Activated T-cell treated with anti-CD3 and anti-CD28 coated beads for 24 hours (primary cell): ENCODE data around the gene RAPSN.
A peak's percentile ranks its signal among the peaks of the same experiment; 100 is the strongest.

Experiments used
- DNase-seq: peaks from one replicate; pipeline ENCODE4 v3.0.0-alpha.2; 2020; ENCODE audit warnings: low read depth

The RAPSN gene

DNA sequence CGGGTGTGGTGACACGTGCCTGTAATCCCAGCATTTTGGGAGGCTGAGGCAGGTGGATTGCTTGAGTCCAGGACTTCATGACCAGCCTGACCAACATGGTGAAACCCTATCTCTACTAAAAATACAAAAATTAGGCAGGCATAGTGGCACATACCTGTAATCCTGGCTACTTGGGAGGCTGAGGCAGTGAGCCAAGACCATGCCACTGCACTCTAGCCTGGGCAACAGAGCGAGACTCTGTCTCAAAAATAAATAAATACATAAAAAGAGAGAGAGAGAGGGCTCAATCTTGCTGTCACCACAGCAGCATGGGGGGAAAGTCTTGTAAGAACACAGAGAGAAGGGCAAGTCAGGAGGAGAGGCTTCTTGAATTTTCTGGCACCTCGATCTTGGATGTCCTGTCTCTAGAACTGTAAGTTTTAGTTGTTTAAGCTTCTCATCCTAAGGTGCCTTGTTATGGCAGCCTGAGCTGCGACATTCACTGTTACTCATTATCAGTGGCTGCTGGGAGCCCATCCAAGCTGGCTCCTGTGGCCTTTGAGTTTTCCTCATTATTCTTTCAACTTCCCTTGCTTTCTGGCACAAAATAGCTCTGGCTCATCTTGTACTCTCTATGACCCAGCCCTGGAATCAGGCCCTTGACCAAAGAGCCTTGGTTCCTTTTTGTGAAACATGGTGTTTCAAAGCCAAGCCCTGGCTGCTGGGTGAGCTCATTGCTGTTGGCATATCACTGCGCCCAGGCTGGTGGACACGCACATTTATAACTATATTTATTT lies 14.7 kb downstream of the RAPSN start:
- no peak for DNase-seq

DNA sequence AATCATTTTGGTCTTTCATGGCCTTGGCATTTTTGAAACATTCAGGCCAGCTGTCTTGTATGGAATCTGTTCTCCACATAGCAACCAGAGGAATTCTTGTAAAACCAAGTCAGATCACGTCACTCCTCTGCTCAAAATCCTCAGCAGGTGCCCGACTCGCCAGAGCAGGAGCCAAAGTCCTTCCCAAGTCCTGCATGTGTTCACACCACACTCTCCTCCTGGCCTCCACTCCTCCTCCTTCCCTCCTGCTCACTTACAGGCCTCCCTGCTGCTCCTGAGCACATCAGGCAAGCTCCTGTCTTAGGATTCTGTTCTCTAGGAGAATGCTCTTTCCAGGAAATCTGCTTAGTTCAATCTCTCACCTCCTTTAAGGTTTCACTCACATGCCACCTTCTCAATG lies 15.8 kb downstream of the RAPSN start:
- no peak for DNase-seq

DNA sequence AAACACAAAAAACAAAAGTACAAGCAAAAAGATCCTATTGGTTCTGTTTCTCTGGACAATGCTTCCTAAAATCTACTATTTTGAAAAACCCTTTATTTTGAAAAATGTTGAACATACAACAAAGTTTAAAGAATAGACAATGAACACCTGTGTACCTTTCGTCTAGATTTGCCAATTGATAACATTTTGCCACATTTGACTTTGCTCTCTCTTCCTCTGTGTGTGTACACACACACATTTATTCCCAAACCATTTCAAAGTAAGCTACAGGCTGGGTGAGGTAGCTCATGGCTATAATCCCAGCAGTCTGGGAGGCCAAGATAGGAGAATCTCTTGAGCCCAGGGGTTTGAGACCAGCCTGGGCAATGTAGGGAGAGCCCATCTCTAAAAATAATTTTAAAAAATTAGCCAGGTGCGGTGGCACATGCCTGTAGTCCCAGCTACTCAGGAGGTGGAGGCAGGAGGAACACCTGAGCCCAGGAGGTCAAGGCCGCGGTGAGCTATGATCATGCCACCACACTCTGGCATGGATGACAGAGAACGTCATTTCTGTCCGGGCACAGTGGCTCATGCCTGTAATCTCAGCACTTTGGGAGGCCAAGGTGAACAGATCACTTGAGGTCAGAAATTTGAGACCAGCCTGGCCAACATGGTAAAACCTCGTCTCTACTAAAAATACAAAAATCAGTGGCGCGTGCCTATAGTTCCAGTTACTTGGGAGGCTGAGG lies 17.4 kb downstream of the RAPSN start:
- DNase-seq = no peak

DNA sequence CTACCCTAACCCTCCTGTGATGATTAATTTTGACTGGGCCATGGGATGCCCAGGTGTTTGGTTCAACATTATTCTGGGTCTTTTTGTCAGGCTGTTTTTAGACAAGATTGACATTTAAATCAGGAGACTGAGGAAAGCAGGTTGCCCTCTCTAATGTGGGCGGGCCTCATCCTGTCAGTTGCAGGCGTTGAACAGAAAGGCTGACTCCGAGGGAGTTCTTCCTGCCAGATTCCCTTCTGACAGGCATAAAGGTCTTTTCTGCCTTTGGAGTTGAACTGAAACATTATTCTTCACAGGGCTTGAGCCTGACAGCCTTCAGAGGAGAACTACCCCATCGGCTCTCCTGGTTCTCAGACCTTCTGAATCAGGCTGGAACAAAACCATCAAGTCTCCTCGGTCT lies 18.4 kb downstream of the RAPSN start:
- no peak for DNase-seq

DNA sequence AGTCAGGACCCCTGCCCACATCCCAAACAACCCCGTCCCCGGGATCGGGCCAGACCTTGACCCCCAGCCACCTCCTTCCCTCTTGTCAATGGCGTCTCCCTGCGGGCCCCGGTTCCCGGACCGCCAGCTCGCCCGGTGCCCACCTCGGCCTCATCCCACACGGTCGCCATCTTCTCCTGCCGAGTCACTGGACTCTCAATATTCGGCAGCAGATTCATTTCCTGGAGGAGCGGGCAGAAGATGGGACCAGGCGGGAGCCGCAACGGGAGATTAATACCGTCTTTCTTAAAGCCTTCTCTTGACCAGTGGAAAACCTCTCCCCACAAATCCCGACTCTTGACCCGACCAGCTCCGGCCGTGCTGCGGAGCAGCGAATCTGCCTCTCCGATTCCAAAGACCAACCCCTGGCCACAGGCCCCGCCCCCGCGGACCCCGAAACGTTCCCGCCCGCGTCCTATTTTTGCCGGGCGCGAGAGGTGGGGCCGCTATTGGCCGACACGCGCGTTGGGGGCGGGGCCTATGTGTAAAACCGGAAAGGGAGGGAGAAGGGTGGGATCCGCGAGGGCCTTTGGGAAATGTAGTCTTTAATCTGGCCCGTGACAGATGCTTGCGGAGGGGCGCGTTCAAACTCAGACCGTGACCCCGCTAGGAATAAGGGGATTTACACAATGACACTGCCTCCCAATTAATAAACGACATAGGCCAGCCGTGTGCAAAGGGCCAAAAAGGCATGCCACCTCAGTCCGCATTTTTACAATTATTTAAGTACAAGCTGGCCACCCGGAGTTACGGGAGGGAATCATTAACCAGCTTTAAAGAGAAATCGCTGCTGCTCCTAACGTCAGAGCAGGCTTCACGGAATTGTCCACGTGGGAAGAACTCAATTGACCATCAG lies 22.6 kb downstream of the RAPSN start, which contains the start of gene PSMC3:
Gene PSMC3, minus strand, starts transcription at position 378 of the 895 bp plus-strand sequence. Its CDS starts 160 bp downstream, at position 218.
- peak; percentile 99 for DNase-seq

DNA sequence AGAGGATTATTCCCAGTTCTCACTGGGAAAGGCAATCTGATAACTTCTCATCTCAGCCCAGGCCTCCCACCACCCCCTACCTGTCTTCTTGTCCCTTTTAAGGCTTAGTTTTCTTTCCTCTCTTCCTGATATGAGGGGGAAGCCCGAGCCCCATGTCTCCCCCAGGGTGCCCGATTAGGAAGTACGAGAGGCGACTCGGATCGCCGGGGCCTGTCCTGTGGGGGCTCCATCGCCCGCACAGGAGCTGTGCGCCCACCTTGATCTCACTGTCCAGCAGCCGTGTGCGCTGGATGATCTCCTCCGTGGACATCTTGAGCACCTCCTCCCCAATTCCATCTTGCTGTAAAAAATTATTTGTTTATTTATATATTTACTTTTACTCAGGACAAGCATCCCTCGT lies 23.3 kb downstream of the RAPSN start:
- no peak for DNase-seq

DNA sequence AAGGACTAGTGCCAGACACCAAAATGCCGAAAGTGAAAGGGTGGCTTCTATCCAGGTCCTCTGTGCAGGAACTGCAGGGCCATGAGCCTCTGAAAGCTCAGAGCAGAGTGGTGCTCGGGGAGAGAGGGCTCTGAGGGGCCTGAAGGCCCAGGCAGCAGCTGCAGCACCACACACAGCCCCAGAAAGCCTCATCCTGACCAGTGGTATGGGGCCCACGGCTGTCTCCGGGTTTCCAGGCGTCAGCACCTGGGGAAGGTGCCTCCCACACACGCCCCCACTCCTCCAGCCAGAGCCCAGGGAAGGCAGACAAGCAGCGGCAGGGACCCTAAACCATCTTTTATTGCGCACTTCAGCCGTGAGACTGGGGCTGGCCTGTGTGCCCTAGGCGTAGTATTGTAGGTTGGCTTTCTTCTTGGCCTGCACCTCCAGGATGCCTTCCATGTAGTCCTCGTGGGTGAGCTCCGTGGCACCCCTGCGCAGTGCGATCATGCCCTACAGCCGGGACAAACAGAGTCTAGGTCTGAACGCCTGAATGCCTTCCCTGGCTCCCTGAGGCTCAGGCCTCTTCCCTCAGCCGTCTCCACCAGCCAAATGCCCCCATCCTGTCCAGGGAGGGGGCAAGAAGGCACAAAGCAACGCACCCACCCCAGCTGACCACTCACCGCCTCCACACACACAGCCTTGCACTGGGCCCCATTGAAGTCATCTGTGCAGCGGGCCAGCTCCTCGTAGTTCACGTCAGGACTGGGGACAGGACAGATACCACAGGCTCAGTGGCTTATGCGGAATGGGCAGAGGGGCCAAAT lies 30.3 kb downstream of the RAPSN start:
- DNase-seq = no peak

DNA sequence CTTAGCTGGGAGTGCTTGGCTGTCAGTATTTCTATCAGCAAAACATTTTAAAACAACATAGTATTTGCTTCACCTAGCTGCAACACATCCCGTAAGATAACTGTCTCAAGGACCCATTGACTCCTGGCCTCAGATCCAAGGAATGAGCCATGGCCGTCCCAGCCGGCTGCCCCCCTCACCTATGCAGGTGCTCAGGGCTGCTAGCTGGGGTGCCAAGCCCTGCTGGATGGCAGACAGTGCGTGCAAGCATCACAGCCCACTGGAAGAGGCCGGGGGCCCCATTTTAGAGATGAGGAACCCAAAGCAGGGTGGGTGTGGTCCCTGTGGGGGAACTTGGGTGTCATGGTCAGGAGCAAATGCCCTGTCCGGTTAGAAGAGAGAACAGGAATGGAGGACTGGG lies 31.2 kb downstream of the RAPSN start:
- DNase-seq = no peak

DNA sequence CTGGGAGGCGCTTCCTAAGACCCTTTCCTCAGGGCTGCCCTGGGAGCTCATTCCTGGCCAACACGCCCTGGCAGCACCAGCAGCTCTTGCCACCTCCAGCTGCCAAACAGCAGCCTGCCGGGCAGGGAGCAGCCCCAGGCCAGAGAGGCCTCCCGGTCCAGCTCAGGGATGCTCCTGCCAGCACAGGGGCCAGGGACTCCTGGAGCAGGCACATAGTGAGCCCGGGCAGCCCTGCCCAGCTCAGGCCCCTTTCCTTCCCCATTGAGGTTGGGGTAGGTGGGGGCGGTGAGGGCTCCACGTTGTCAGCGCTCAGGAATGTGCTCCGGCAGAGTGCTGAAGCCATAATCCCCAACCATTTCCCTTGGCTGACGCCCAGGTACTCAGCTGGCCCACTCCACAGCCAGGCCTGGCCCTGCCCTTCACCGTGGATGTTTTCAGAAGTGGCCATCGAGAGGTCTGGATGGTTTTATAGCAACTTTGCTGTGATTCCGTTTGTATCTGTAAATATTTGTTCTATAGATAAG lies 32.9 kb downstream of the RAPSN start:
- DNase-seq = no peak

DNA sequence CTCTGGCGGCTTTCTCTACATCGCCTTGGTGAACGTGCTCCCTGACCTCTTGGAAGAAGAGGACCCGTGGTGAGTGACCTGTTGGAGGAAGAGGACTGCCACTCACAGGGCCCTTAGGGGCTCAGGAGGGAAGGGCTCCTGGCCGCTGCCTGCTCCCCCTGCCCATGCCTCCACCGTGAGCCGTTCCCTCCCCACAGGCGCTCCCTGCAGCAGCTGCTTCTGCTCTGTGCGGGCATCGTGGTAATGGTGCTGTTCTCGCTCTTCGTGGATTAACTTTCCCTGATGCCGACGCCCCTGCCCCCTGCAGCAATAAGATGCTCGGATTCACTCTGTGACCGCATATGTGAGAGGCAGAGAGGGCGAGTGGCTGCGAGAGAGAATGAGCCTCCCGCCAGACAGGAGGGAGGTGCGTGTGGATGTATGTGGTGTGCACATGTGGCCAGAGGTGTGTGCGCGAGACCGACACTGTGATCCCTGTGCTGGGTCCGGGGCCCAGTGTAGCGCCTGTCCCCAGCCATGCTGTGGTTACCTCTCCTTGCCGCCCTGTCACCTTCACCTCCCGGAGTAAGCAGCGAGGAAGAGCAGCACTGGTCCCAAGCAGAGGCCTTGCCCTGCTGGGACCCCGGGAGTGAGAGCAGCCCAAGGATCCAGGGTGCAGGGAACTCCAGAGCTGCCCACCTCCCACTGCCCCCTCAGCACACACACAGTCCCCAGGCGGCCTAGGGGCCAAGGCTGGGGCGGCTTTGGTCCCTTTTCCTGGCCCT lies 33.7 kb downstream of the RAPSN start:
- no peak for DNase-seq

DNA sequence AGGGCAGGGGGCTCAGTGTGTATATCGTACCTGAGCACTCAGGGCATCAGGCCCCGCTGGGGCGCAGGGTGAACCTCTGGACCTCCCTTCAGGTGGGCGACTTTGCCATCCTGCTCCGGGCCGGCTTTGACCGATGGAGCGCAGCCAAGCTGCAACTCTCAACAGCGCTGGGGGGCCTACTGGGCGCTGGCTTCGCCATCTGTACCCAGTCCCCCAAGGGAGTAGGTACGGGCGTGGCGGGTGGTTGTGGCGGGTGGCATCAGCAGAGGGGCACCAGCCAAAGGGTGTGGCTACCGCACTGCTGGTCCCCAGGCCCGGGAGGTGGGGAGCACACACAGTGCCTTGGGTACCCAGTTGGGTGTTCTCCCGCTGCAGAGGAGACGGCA lies 34.3 kb downstream of the RAPSN start:
- no peak for DNase-seq

DNA sequence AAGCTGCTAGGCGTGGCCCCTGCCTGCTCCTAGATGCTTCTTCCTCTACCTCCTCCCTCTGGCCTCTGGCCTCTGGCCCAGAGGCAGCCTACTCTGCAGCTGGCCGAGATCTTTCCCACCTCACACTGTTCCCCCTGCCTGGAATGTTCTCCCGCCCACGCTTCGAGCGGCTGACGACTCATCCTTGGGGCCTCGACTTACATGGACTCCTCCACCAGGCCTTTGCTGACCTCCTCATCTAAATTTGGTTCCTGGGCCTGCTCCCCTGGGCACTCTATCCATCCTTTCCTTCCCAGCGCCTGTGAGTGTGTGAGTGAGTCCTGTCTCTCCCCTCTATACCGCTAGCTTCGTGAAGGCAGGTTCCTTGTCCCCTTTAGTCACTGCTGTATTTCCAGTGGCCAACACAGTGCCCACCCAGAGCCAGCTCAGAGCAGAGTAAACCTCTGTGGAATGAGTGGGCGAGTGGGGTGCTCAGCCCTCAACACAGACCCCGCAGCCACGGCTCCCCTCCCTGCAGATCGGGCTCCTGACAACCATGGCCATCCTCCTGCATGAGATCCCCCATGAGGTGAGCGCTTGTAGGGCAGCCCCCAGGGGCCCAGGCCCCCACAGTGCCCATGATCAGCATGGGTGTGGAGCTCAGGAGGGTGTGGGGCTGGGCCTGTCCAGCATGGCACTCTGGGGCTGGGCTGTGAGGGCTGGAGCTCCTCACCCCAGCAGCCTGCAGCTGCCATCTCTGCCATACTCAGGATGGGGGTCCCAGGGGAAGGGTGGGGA lies 34.8 kb downstream of the RAPSN start:
- no peak for DNase-seq

DNA sequence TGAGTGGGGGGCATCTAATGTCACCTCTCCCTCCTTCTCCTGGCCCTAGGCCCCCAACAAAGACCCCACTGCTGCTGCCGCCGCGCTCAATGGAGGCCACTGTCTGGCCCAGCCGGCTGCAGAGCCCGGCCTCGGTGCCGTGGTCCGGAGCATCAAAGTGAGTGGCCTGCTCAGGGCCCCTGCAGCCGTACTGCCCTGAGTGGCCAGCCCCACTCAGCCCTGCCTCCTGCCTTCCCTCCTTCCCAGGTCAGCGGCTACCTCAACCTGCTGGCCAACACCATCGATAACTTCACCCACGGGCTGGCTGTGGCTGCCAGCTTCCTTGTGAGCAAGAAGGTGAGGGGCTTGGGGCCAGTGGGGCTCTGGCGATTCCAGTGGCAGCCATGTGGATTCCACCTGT lies 35.6 kb downstream of the RAPSN start:
- no peak for DNase-seq

DNA sequence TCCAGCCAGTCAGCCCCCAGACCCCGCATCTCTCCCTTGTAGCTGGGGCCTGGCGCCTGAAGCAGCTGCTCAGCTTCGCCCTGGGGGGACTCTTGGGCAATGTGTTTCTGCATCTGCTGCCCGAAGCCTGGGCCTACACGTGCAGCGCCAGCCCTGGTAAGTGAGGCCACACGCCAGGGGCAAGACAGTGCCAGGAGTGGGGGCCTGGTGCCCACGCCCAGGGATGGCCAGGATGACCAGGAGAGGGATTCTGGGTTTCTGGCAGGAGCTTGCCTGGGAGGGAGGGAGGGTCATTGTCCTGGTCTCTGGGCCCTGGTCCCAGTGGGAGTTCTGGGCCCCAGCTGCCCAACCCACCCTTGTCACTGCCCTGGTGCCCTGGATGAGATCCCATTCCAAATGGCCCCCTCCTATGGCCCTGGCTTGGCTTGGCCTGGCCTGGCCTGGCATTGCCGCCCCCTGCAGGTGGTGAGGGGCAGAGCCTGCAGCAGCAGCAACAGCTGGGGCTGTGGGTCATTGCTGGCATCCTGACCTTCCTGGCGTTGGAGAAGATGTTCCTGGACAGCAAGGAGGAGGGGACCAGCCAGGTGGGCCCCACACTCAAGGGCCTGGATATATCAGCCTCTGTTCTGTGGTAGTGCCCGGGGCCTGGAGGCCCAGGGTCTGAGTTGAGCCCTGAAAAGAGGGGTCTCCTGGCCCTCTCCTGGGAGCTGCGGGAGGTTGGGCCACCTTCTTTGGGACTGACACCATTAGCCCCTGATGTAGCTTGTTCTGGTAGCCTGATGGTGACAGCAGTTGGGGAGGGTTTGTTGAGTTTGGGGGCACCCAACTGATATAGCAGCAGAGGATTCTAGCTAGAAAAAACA lies 36.8 kb downstream of the RAPSN start:
- DNase-seq = no peak

DNA sequence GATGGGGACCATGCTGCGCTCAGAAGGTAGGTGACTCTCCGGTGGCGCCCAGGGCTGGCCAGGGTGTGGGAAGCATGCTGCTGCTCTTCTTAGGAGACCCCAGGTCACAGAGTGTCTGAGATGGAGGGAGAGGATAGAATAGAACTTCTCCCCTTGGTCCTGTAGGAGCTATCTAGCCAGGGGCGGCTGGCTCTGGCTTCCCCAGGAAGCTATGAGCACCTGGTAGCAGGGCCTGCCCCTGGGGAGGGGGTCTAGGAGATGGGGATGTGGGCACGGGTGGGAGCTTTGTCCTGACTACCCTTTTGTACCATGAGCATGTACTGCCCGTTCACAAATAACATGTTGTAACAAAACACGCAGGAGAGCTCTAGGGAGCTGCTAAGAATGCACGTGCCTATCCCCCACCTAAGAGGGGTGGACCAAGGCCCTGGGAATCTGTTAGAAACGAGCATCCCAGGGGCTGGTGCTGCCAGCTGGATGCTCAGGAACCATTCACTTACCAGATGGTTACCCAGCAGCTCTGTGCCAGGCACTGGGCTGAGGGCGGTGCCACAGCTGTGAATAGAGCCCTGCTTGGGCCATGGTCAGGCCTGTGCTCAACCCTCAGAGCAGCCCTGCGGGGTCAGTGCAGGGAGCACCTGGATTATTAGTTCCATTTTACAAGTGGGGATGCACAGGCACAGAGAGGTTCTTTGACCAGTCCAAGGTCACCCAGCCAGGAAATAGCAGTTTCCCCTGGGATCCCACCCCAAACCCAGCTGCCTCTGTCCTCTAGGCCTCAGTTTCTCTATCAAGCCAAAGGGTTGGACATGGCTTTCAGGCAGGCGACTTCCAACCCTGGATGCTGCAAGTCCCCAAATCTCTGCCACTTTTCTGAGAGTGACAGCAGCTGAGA lies 38.3 kb downstream of the RAPSN start:
- no peak for DNase-seq

DNA sequence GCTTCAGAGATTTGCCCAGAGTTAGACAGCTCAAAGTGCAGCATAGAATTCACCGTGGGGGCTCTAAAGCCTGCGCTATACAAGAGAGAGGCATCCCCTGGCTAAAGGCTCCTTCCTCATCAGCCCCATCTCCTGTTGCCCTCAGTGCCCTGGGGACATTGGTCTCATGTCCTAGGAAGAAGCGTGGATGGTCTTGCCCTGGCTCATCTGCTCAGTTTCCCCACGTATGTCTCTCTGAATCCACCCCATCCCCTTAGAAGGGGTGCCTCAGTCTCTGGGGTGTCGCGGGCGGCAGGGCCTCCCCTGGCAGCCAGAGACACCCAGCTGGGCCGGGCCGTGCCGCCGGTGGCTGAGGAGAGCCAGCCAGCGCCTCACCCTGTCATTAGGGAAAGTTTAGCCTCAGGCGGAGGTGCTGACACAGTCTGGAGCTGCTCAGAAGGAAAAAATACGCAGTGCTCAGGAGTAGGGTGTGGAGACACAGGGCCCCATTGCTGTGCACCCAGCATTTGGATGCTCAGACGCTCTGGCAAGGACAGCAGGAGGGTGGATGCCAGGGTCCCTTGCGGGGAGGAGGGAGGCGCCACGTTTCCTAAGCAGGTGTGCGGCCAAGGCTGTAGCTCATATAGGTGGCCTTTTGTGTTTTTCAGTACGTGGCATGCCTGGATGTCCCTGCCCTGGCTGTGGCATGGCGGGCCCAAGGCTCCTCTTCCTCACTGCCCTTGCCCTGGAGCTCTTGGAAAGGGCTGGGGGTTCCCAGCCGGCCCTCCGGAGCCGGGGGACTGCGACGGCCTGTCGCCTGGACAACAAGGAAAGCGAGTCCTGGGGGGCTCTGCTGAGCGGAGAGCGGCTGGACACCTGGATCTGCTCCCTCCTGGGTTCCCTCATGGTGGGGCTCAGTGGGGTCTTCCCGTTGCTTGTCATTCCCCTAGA lies 39.2 kb downstream of the RAPSN start:
- DNase-seq = no peak
